ENCODE results near the gene ACTBL2.

The ACTBL2 gene

GRCh38 chr5:57448287-57448686, 34.3 kb downstream of the ACTBL2 start:
- no peak for DNase-seq

DNA sequence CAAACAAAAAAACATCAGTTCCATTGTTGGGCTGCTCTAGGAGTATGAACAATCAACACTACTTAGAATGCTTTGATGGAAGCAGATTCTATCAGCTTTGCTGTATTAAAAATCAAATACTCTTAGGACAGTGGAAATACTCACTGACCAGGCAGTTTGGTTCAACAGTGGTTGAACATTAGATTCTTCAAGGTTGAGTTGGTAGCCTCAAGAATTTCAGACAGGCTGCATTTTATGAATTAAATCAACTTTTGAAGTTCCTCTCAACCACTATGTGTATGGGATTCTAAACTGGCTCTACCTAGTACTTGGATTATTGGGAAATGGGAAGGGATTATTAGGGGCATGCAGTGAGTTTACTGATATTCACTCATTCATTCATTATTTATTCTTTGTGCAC, 35.0 kb downstream of the ACTBL2 start:
- DNase-seq = no peak

- no peak for DNase-seq
Measured at GRCh38 chr5:57446966-57447365, 35.6 kb downstream of the ACTBL2 start.

- no peak for DNase-seq
Measured at GRCh38 chr5:57445705-57446037, 36.9 kb downstream of the ACTBL2 start.

GRCh38 chr5:57445006-57445704, 37.5 kb downstream of the ACTBL2 start:
- DNase-seq = no peak

- DNase-seq = no peak
Measured at GRCh38 chr5:57442080-57442839, 40.4 kb downstream of the ACTBL2 start.

GRCh38 chr5:57441557-57441956, 41.1 kb downstream of the ACTBL2 start:
- DNase-seq = no peak

DNA sequence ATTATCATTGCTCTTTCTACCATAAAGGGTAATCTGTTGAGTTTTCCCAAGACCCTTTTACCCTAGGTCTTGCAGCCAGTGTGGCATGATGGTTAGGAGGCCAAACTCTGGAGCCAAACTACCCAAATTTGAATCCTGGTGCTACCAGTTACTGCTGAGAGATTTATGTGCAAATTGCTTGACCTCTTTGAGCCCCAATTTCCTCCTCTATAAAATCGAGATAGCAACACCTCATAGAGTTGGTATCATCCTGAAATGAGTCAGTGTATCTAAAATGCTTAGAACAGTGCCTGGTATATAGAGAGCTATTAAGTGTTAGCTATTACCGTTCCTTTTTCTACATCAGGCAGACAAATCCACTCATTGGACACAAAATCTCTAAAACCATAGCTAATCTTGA, 43.0 kb downstream of the ACTBL2 start:
- no peak for DNase-seq

GRCh38 chr5:57437976-57438805, 44.4 kb downstream of the ACTBL2 start:
- DNase-seq = no peak

DNA sequence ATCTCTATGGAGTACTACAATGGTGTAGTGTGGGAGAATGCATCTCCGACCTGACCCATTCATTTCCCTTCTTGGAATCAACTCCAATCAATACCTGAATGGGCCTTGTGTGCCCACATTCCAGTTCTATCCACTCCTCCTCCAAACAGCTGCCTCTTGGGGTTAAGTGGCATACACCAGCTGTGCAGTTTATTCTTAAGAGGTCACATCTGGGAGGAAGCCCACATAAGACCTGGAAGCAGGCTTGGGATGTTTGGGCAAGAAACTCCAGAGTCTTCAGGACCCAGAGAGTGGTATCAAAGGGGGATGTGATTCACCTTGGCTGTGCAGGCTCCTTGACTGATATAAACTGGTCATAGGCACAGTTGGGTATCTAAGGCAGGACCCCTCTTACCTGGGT, 46.0 kb downstream of the ACTBL2 start:
- DNase-seq = no peak

DNA sequence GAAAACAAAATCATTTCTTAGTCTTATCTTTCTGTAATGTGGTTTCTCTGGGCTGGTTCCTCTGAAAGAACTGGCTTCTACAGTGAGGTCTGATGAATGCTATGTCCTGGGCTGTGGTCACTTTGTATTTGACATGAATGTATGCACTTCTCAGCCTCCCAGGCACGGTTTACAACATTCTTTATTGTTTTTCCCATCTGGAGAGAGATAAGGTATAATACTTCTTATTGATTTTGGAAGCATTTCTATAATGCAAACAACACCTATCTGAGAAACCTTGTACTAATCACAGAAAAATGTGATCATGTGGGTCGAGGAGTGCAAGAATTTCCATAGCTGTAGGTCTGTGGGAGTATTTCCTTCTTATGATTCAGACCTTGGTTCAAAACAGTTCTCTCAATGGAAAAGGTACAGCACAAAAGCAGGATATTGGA, 46.9 kb downstream of the ACTBL2 start:
- DNase-seq = no peak

GRCh38 chr5:57434683-57435082, 47.9 kb downstream of the ACTBL2 start:
- no peak for DNase-seq

DNA sequence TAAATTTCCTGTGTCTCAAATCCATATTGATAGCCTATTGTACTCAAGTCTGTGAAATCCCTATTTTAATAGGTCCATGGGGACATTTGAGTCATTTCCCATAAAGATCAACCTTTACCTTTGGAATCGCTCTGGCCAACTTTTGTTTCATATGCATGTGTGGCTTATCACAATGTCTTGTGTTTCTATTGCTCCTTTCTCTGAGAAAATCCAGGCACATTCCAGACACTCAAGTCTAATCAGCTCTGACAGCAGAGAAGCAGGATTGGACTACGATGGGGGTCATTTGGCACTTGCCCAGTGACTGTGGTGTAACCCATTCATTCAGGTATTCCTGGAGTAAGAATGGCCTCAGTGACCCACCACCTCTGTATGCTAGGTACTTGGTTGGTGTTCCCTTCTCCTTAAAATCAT, 48.4 kb downstream of the ACTBL2 start:
- DNase-seq = no peak

GRCh38 chr5:57432876-57433275, 49.7 kb downstream of the ACTBL2 start:
- no peak for DNase-seq

DNA sequence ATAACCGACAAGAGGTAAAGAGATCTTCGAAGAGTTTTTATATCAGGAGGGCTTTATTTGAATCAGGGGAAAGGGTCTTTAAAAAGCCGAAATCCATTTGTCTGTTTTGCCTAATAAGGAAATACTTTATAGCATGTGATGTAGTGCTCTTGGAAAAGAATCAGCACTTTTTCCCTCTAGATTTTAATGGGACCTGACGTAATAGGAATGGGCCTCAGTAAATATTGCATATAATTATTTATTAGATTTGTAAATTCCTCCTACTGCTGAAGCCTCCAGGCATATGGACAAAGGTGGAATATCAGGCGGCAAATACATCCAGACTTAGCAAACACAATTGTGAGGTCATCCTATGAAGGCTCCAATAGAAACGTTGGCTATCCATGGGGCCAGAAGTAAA, 50.9 kb downstream of the ACTBL2 start:
- no peak for DNase-seq

Data from activated naive CD4-positive, alpha-beta T cell (primary cell).